H1 (cell line): Measurements from ENCODE around the gene PGA5. TPM values are rescaled to one million over a fixed set of nuclear protein-coding genes. Genes with fewer than 3 reads are reported as not detected.

Source experiments
- ASH2L ChIP-seq: fragments of 200-600, 300-600 bp; sonication (generic); IDR thresholded peaks from one replicate; pipeline ENCODE4 v1.7.1; 2017; ENCODE audit warnings: low read length
- CREB1 ChIP-seq: IDR thresholded peaks from 2 replicates; pipeline ENCODE4 v1.6.1; 2012; ENCODE audit warnings: inconsistent platforms
- HDAC6 ChIP-seq: IDR thresholded peaks from one replicate; pipeline ENCODE4 v1.7.1; 2012; ENCODE audit warnings: low read depth, mild to moderate bottlenecking, inconsistent platforms, low read length, moderate library complexity
- JUND ChIP-seq: IDR thresholded peaks from 2 replicates; pipeline ENCODE4 v1.6.1; 2011; ENCODE audit warnings: mild to moderate bottlenecking, improper control_type of control experiment, low read length
- TAF1 ChIP-seq: IDR thresholded peaks from 2 replicates; pipeline ENCODE4 v1.6.1; 2011; ENCODE audit warnings: mild to moderate bottlenecking, low read depth, low read length
- polyA plus RNA-seq, 7 experiments: library from polyadenylated mRNA; depleted of rRNA in 3 of 7; stranded (reverse) in 5 of 7; unstranded in 2 of 7; fragments of >200 nt in 5 of 7; fragments of 200-250 nt in 2 of 7; gene quantifications; 1 replicate in 5 of 7; 2 replicates in 1 of 7; 4 replicates in 1 of 7; pipeline versions ENCODE4 v1.2.1 to v1.2.3, GENCODE V29; 2011 to 2013; ENCODE audit warnings: missing spikeins in 2 of 7, mixed read lengths in 2 of 7
- total RNA-seq: library from RNA; stranded (reverse); fragmentation: NEBNext Ultra II Directional; extraction: Animal tissue kit (Norgen Biotek cat#: 25700); gene quantifications from 2 replicates; pipeline ENCODE4 v1.2.1, GENCODE V29; 2021
- TF ChIP-seq, protein P1 (sequence below): IDR thresholded peaks from 2 replicates; pipeline ENCODE4 v1.6.1; 2011; ENCODE audit warnings: low read length, improper control_type of control experiment

The PGA5 gene
- total and polyA plus RNA-seq, 2 of the 8 experiments (the other 6 are each of a cell fraction or from before 2014, with no cell fraction given) = 0.67 to 2.0 TPM

DNA sequence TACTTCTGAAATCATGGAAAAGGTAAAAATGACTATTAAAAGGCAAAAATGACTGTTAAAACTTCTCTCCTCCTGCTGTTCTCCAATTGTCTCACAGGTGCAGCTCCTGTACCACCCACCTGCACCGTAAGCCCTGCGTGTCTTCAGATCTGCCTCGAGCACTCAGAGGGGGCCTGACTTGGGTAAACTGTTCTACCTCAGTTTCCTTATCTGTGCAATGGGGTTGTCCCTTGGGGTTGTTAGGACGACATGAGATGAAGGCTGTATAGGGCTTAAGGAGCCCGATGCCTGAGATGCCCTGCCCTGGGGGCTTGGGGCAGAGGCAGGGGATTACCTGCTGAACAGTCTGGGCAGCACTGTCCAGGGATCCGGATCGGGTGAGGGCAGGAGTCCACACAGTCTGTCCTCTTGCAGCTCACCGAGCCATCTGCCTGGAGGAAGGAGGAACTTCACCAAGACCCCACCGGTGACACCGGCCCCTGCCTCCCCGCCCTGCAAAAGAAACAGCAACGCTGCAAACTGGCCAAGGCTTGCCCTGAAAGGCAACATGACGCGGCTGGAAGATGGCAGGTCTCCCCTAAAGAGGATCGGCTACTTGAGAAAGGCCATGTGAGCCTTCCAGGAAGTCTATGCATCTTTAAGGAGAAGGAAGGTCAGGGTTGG is 27.7 kb downstream of the PGA5 start (continued):
- TF ChIP-seq ASH2L (no peak), JUND (no peak), HDAC6 (no peak), CREB1 (no peak), TAF1 (no peak)
- TF ChIP-seq, protein P1, sequence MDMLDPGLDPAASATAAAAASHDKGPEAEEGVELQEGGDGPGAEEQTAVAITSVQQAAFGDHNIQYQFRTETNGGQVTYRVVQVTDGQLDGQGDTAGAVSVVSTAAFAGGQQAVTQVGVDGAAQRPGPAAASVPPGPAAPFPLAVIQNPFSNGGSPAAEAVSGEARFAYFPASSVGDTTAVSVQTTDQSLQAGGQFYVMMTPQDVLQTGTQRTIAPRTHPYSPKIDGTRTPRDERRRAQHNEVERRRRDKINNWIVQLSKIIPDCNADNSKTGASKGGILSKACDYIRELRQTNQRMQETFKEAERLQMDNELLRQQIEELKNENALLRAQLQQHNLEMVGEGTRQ = no peak
